GM18909 (cell line): ENCODE measurements around the gene PLK5.
"Not testable (repeated sequence)": the region's sequence is repeated elsewhere in the genome, so short reads cannot be mapped to it uniquely, and the experiment has no call there.

Experiments
- ATAC-seq: cut with Tn5 transposase; IDR thresholded peaks from one replicate; pipeline ENCODE4 v1.9.1; 2021; ENCODE audit warnings: mild to moderate bottlenecking; ENCODE audit not compliant: unreplicated experiment, poor library complexity

PLK5 gene

GRCh38 chr19:1524287-1524971 lies 552 bp downstream of the PLK5 start:
- no peak for ATAC-seq

DNA sequence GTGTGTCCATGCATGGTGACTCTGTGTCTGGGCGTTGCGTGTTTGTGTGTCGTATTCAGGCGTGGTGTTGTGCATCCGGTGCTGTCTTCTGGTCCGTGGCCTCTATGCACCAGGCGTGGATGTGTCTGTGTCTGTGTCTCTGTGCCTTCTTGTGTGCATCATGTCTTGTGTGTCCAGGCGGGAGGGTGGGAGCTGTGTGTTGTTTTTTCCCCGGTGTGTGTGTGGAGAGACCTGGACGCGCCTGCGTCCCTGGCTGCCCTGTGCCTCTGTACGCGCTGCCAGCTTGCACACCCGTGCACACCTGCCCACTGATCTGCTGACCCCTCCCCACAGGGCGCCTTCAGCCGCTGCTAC lies 1.1 kb downstream of the PLK5 start:
- ATAC-seq, result no peak

GRCh38 chr19:1525343-1525742 lies 1.5 kb downstream of the PLK5 start:
- ATAC-seq, result no peak

DNA sequence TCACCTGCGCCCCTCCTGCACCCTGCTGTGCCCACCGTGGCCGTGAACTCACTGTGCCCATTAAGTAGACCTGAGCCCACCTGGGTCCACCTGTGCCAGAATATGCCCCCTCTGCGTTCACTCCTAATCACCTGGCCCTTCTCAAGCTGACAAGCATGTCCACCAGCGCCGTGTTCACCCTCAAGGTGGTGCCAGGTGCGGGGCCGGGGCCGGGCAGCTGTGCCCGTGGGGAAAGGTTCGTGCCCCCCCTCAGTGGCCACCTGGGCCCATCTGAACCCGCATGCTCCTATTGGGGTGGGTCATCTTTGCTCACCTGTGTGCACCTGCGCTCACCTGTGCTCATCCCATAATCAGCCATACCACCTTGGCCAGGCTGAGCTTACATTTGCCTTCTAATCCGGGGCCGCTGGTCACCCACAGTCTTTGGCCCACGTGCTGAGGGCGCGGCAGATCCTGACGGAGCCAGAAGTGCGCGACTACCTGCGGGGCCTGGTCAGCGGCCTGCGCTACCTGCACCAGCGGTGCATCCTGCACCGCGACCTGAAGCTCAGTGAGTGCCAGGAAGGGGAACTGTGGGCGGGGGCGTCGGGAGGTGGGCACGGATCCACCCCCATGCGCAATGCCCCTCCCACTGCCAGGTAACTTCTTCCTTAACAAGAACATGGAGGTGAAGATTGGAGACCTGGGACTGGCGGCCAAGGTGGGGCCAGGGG lies 2.3 kb downstream of the PLK5 start:
- no peak for ATAC-seq

DNA sequence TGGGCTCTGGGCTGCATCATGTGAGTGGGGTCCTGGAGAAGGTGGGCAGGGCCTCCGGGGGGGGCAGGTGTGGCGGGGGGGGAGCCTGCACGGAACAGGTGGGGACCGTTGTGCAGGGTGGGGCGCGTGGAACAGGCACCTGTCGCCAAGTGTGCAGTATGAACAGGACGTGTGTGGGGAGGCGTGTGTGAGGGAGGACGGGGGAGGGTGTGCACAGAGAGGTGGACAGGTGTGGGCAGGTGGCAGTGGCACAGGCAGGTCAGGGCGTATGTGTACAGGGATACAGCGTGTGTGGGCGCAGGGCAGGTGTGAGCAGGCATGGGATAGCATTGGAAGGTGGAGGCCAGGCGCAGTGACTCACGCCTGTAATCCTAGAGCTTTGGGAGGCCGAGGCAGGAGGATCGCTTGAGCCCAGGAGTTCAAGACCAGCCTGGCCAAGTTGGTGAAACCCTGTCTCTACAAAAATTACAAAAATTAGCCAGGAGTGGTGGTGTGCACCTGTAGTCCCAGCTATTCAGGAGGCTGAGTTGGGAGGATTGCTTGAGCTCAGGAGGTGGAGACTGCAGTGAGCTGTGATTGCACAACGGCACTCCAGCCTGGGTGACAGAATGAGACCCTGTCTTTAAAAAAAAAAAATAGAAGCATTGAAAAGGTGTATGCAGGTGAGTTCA lies 3.2 kb downstream of the PLK5 start:
- ATAC-seq, result no peak

- no peak for ATAC-seq
Observed at GRCh38 chr19:1527650-1528309, 3.9 kb downstream of the PLK5 start.

DNA sequence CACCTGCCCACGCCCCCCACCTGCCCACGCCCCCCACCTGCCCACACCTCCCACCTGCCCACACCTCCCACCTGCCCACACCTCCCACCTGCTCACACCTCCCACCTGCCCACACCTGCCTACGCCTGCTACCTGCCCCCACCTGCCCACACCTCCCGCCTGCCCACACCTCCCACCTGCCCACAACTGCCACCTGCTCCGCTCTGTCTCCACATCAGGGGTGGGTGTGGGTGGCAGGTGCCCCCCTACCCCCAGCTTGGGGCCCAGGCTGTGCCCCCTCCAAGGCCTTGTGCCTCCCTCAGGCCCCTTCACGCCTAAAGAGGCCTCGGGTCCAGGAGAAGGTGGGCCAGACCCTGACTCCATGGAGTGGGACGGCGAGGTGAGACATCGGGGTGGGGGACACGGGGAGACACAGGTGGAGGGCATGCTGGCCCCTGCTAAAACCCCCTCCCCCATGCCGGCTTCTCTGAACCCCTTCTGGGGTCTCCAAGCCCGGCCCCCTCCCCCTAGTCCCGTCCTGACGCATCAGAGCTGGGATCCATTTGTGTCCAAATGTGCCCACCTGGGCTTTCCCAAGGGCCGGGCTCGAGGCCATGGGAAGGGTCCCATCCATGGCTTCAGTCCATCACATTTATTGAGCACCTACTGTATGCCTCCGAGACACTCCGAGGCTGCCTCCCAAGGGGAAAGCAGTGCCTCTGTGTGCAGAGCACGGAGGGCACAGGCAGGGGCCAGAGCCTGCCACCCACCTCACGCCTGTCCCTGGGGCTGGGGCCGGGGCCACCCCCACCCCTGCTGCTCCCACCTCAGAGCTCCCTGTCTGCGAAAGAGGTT lies 4.9 kb downstream of the PLK5 start:
- ATAC-seq, result no peak

- no peak for ATAC-seq
Observed at GRCh38 chr19:1529430-1529816, 5.5 kb downstream of the PLK5 start.

- ATAC-seq, result not testable (repeated sequence)
Observed at GRCh38 chr19:1530856-1531255, 7.0 kb downstream of the PLK5 start.

DNA sequence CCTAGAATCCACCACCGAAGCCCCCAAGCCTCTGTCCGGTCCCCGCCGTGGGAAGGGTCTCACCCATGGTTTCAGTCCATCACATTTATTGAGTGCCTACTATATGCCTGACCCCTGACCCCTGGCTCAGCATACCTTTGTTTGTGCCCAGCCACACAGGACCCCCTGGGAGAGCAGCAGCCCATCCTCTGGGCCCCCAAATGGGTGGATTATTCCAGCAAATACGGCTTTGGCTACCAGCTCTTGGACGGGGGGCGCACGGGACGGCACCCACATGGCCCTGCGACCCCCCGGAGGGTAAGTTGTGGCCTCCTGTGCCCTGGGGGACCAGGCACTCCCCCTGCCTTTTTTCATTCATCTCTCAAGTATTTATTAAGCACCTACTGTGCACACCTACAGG lies 7.7 kb downstream of the PLK5 start:
- ATAC-seq, result no peak

- no peak for ATAC-seq
Observed at GRCh38 chr19:1532003-1532402, 8.1 kb downstream of the PLK5 start.

DNA sequence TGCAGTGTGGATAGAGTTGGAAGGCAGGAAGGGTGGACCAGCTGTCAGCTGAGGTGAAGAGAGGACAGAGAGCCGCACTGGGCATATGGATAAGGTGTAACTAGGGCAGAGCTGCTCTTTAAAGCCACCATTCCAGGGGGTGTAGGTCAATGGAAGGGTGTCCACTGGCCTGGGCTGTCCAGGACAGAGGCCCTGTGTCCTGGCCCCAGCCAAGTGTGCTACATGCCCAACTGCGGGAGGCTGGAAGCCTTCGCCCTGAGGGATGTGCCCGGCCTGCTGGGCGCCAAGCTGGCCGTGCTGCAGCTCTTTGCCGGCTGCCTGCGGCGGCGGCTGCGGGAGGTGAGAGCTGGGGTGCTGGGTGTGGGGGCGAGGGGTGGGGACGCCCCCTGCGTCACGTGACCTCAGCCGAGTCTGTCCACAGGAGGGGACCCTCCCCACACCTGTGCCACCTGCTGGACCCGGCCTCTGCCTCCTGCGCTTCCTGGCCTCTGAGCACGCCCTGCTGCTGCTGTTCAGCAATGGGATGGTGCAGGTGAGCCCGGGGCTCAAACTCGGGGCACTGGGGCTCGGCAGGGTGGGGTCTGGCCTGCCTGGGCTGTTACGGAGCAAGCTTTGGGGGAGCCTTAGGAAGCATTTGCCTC lies 9.8 kb downstream of the PLK5 start:
- ATAC-seq, result no peak

- ATAC-seq, result no peak
Observed at GRCh38 chr19:1534972-1535371, 11.1 kb downstream of the PLK5 start.

DNA sequence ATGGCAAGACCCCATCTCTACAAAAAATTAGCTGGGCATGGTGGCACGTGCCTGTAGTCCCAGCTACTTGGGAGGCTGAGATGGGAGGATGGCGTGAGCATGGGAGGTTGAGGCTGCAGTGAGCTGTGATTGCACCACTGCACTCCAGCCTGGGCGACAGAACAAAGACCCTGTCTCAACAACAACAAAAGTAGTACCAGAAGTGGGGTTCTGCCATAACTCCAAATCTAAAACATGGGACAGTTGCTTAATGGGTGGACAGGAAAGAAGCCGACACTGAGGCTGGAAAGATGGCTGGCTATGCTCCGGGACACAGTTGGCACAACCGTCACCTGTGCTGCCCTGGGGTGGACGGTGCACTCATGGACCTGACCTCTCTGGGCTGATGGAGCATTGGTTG lies 11.8 kb downstream of the PLK5 start:
- ATAC-seq, result not testable (repeated sequence)

DNA sequence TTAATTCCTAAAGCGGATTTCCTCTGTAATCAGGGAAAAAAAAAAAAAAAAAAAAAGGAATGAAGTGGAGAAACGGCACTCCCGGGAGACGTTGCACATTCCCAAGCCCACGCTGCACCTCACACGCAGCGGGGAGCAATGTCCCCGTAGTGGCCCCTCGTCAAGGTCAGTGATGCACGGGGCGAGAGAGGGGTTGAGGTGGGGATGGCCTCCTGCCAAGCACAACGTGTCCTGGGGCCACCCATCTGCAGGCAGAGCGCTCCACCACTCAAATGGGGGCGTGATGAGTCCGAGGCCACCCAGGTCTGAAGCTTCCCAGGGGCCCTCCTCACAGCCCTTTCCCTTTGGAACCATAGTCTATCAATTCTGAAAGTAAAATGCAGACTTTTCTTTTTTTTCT lies 15.1 kb downstream of the PLK5 start:
- ATAC-seq, result no peak

- ATAC-seq, result not testable (repeated sequence)
Observed at GRCh38 chr19:1539749-1540148, 15.9 kb downstream of the PLK5 start.

DNA sequence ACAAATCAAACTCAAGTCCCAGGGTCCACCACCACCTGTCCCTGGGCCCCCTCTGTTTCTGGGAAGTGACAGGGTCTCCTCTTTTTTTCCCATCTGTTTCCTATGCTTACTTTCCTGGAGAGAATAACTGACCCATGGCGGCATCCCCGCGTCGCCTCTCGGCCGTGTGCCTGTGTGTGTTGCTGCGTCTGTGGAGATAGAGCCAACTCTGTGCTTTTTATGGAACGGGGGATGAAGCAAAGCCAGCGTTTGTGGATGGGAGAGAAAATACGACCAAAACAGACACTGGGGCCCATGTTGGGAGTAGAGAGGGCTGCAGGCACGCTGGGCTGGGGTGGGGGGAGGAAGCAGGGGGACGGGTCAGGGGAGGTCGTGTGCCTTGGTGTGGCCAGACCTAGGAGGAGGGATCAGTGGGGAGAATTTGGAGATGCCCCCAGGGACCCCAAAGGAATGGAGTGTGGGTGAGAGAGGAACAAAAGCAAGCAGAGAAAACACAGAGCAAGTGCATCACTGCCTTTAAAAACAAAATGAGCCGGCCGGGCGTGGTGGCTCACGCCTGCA lies 16.6 kb downstream of the PLK5 start:
- no peak for ATAC-seq

DNA sequence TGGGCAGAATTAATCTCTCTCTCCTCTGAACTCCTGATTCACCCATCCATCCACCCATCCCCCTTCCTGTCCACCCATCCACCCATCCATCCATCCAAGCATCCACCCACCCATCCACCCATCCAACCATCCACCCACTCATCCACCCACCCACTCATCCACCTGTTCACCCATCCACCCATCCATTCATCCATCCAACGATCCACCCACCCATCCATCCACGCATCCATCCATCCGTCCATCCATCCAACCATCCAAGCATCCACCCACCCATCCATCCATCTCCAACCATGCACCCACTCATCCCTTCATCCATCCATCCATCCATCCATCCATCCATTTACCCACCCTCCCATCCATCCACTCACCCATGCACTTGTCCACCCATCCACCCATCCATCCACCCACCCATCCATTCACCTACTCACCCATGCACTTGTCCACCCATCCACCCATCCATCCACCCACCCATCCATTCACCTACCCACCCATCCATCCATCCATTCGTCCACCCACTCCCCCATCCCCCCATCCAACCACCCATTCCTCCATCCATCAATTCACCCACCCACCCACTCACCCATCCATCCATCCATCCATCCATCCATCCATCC lies 25.6 kb downstream of the PLK5 start:
- ATAC-seq, result no peak
